ENCODE measurements around the gene IL23R. TPM values are rescaled to one million over a fixed set of nuclear protein-coding genes. Genes with fewer than 3 reads are reported as not detected.

IL23R gene
- total RNA-seq, 1 experiment from 2014 or later: not detected

DNA sequence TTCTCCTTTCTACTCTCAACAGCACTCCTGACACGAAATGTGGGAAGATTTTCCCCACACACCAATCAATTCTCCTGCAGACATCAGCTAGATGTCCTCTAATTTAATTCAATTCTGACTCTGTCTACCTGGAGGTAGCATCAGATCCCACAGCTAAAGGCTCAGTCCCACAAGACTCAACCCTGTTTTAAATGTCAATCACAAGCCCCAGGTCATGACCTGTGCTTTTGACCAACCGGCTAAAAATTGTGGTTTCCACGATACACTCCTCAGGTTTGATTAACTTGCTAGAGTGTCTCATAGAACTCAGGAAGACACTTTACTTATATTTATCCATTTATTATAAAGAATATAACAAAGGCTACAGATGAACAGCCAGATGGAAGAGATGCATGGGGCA, 27.4 kb downstream of the IL23R start:
- no peak for TF ChIP-seq SIN3A (IDR thresholded peaks at IDR 0.05; ENCODE audit: low read depth)
- TF ChIP-seq ZBTB33 (IDR thresholded peaks at IDR 0.05; ENCODE audit: extremely low read depth, insufficient replicate concordance, low read length): no peak
- no peak overlapping the region for H3K9ac ChIP-seq (ENCODE audit: low read length)
- BruUV-seq (replicated peaks): no TSS peak

DNA sequence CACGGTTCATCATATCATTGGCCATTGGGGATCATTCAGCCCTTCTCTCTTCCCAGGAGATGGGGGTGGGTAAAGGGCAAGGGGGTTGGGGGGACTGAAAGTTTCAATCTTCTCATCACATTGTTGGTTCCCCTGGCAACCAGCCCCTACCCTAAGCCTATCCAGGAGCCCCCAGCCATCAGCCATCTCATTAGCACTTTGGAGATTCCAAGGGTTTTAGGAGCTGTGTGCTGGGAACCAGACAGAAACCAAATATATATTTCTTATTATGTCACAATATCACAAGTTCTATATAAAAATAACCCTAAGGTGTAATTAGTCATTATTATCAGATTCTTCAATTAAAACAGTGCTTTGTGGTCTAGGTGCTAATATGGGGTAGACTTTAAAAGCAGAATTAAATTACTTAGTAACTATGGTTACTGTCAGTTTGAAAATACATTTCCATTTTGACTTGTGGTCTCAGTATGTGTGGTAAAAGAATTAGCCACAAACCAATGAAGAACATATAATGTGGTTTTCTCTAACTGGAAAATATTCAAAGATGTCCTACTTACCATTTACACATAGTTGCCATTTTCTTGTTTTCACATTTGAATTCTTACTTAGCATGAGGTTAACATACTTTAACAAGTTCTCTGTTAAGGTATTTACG, 28.1 kb downstream of the IL23R start:
- POLR2A ChIA-PET: no interaction called here

More for the DNA sequence above, 27.4 kb downstream of the IL23R start:
- intact Hi-C loops (cut with micrococcal nuclease): no loop called here
- Histone ChIP-seq H2AFZ (ENCODE audit: low read depth, low read length, poor library complexity, severe bottlenecking) (no peak overlapping the region), H3K9me2 (ENCODE audit: insufficient read depth) (0 out of 2 replicates have a peak, but pooled peaks cover 2% of the 10 kb centered on the region), H3K27me3 (ENCODE audit: insufficient read depth, low read length) (no peaks in the 10 kb centered on the region), H3K4me3 (replicated peaks in 1 of 2; ENCODE audit: low read depth in 1 of 2, low read length in 2 of 2) (no peak overlapping the region), H3K79me2 (ENCODE audit: insufficient read depth, low read length) (no peaks in the 10 kb centered on the region), H4K20me1 (ENCODE audit: insufficient read depth) (no peaks in the 10 kb centered on the region), H3K36me3 (ENCODE audit: control insufficient read depth in 1 of 2, insufficient read depth in 2 of 2, low read length in 2 of 2) (no peaks in the 10 kb centered on the region), H3K4me2 (ENCODE audit: low read length) (no peak overlapping the region), H3K9me3 (ENCODE audit: control insufficient read depth in 1 of 2, insufficient read depth in 1 of 2, low read depth in 1 of 2, low read length in 2 of 2) (no peaks in the 10 kb centered on the region), H3K27ac (ENCODE audit: low read depth, low read length) (no peak overlapping the region), H3K4me1 (ENCODE audit: control insufficient read depth in 1 of 2, insufficient read depth in 2 of 2, low read length in 2 of 2) (no peaks in the 10 kb centered on the region)
- no peak for ATAC-seq
- POLR2A ChIA-PET: no interaction called here
- RAD21 ChIA-PET (ENCODE audit: low non-redundant PET in 1 of 2, low total read pairs in 2 of 2, uncharacterized antibody in 2 of 2, unreplicated experiment in 2 of 2): no interaction called here
- CTCF ChIA-PET: no interaction called here
- no peak for DNase-seq (ENCODE audit: low read depth, low spot score)

More for the DNA sequence above, 28.1 kb downstream of the IL23R start:
- TF ChIP-seq EGR1 (IDR thresholded peaks at IDR 0.05; ENCODE audit: low read depth) (no peak), ZNF274 (IDR thresholded peaks at IDR 0.05; ENCODE audit: low read depth, low read length) (no peak), CEBPB (IDR thresholded peaks at IDR 0.05; ENCODE audit: low read depth) (no peak), MAX (IDR thresholded peaks at IDR 0.05) (no peak), ZBTB33 (IDR thresholded peaks at IDR 0.05; ENCODE audit: extremely low read depth, insufficient replicate concordance, low read length) (no peak), SIN3A (IDR thresholded peaks at IDR 0.05; ENCODE audit: low read depth) (no peak)
- H3K4me3 ChIP-seq (replicated peaks in 1 of 2; ENCODE audit: low read depth in 1 of 2, low read length in 2 of 2): no peak overlapping the region
- DNase-seq (ENCODE audit: low read depth, low spot score): no peak
- no peaks in the 10 kb centered on the region for H3K4me1 ChIP-seq (ENCODE audit: control insufficient read depth in 1 of 2, insufficient read depth in 2 of 2, low read length in 2 of 2)
- no peaks in the 10 kb centered on the region for H3K36me3 ChIP-seq (ENCODE audit: control insufficient read depth in 1 of 2, insufficient read depth in 2 of 2, low read length in 2 of 2)
- BruUV-seq (replicated peaks): no TSS peak
- H4K20me1 ChIP-seq (ENCODE audit: insufficient read depth): no peaks in the 10 kb centered on the region
- RAD21 ChIA-PET (ENCODE audit: low non-redundant PET in 1 of 2, low total read pairs in 2 of 2, uncharacterized antibody in 2 of 2, unreplicated experiment in 2 of 2): no interaction called here
- H3K27ac ChIP-seq (ENCODE audit: low read depth, low read length): no peak overlapping the region
- H3K79me2 ChIP-seq (ENCODE audit: insufficient read depth, low read length): no peaks in the 10 kb centered on the region
- H3K9ac ChIP-seq (ENCODE audit: low read length): no peak overlapping the region
- no peak overlapping the region for H3K4me2 ChIP-seq (ENCODE audit: low read length)
- no peaks in the 10 kb centered on the region for H3K27me3 ChIP-seq (ENCODE audit: insufficient read depth, low read length)
- ATAC-seq: no peak
- 0 out of 2 replicates have a peak, but pooled peaks cover 2% of the 10 kb centered on the region for H3K9me2 ChIP-seq (ENCODE audit: insufficient read depth)
- CTCF ChIA-PET: no interaction called here
- no peaks in the 10 kb centered on the region for H3K9me3 ChIP-seq (ENCODE audit: control insufficient read depth in 1 of 2, insufficient read depth in 1 of 2, low read depth in 1 of 2, low read length in 2 of 2)
- intact Hi-C loops (cut with micrococcal nuclease): no loop called here
- no peak overlapping the region for H2AFZ ChIP-seq (ENCODE audit: low read depth, low read length, poor library complexity, severe bottlenecking)

Measured in HCT116 (cell line).